ENCODE data around the gene FREY1.

The FREY1 gene
- long read RNA-seq: 0 reads

GRCh38 chr11:45906965-45907611, at the start of gene FREY1:
Gene FREY1, minus strand, starts transcription at chr11:45907271. Its CDS starts 26 bp downstream, at chr11:45907245.
- no peak for TF ChIP-seq CTCF (IDR thresholded peaks at IDR 0.05; ENCODE audit: insufficient read depth, low read length)
- TF ChIP-seq POLR2AphosphoS5 (IDR thresholded peaks at IDR 0.05; ENCODE audit: low read depth): no peak
- TF ChIP-seq GABPA (IDR thresholded peaks at IDR 0.05; ENCODE audit: low read depth): no peak
- TF ChIP-seq REST (IDR thresholded peaks at IDR 0.05; ENCODE audit: insufficient replicate concordance, low read depth): no peak
- no peak for TF ChIP-seq SPI1 (IDR thresholded peaks at IDR 0.05; ENCODE audit: borderline replicate concordance, low read depth)
- no peak for DNase-seq (ENCODE audit: low read depth in 1 of 2, low spot score in 1 of 2)
- Histone ChIP-seq H3K4me3 (replicated peaks; ENCODE audit: insufficient read depth, low read length) (no peak within 1 kb of the TSS), H3K27ac (replicated peaks) (no peak within 1 kb of the TSS), H3K27me3 (ENCODE audit: insufficient read depth, poor library complexity, severe bottlenecking) (no peaks in the 10 kb centered on the region)

- Histone ChIP-seq H3K27me3 (ENCODE audit: insufficient read depth, poor library complexity, severe bottlenecking) (no peaks in the 10 kb centered on the region), H3K4me3 (replicated peaks; ENCODE audit: insufficient read depth, low read length) (no peak overlapping the region), H3K27ac (replicated peaks) (no peak overlapping the region)
- TF ChIP-seq CTCF (IDR thresholded peaks at IDR 0.05; ENCODE audit: insufficient read depth, low read length) (no peak), GABPA (IDR thresholded peaks at IDR 0.05; ENCODE audit: low read depth) (no peak), REST (IDR thresholded peaks at IDR 0.05; ENCODE audit: insufficient replicate concordance, low read depth) (no peak), SPI1 (IDR thresholded peaks at IDR 0.05; ENCODE audit: borderline replicate concordance, low read depth) (no peak), POLR2AphosphoS5 (IDR thresholded peaks at IDR 0.05; ENCODE audit: low read depth) (no peak)
- no peak for DNase-seq (ENCODE audit: low read depth in 1 of 2, low spot score in 1 of 2)
These were observed 42.9 kb upstream of the FREY1 start for GRCh38 chr11:45949992-45950407.

GRCh38 chr11:45948356-45948755, 41.3 kb upstream of the FREY1 start:
- Histone ChIP-seq H3K27me3 (ENCODE audit: insufficient read depth, poor library complexity, severe bottlenecking) (no peaks in the 10 kb centered on the region), H3K27ac (replicated peaks) (no peak overlapping the region), H3K4me3 (replicated peaks; ENCODE audit: insufficient read depth, low read length) (no peak overlapping the region)
- TF ChIP-seq REST (IDR thresholded peaks at IDR 0.05; ENCODE audit: insufficient replicate concordance, low read depth) (no peak), SPI1 (IDR thresholded peaks at IDR 0.05; ENCODE audit: borderline replicate concordance, low read depth) (no peak), POLR2AphosphoS5 (IDR thresholded peaks at IDR 0.05; ENCODE audit: low read depth) (no peak), GABPA (IDR thresholded peaks at IDR 0.05; ENCODE audit: low read depth) (no peak), CTCF (IDR thresholded peaks at IDR 0.05; ENCODE audit: insufficient read depth, low read length) (no peak)
- DNase-seq (ENCODE audit: low read depth in 1 of 2, low spot score in 1 of 2): no peak
